ENCODE data around the gene SLC6A6.

SLC6A6 gene

GRCh38 chr3:14374444-14374883, 27.9 kb upstream of the SLC6A6 start:
- H3K27me3 ChIP-seq (replicated peaks; ENCODE audit: control insufficient read depth, insufficient read depth, low read length), result no peaks in the 10 kb centered on the region; the same call in 1 of the 2 replicates
- H3K36me3 ChIP-seq (ENCODE audit: control insufficient read depth, insufficient read depth, low read length), result no peaks in the 10 kb centered on the region
- TF ChIP-seq, protein P1, sequence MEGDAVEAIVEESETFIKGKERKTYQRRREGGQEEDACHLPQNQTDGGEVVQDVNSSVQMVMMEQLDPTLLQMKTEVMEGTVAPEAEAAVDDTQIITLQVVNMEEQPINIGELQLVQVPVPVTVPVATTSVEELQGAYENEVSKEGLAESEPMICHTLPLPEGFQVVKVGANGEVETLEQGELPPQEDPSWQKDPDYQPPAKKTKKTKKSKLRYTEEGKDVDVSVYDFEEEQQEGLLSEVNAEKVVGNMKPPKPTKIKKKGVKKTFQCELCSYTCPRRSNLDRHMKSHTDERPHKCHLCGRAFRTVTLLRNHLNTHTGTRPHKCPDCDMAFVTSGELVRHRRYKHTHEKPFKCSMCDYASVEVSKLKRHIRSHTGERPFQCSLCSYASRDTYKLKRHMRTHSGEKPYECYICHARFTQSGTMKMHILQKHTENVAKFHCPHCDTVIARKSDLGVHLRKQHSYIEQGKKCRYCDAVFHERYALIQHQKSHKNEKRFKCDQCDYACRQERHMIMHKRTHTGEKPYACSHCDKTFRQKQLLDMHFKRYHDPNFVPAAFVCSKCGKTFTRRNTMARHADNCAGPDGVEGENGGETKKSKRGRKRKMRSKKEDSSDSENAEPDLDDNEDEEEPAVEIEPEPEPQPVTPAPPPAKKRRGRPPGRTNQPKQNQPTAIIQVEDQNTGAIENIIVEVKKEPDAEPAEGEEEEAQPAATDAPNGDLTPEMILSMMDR (IDR thresholded peaks at IDR 0.05; ENCODE audit: insufficient read depth, low read length, poor library complexity, severe bottlenecking), result no peak
- DNase-seq (ENCODE audit: extremely low read depth, insufficient read length), result no peak
- H3K4me3 ChIP-seq (replicated peaks; ENCODE audit: low read depth, low read length), result no peak overlapping the region

DNA sequence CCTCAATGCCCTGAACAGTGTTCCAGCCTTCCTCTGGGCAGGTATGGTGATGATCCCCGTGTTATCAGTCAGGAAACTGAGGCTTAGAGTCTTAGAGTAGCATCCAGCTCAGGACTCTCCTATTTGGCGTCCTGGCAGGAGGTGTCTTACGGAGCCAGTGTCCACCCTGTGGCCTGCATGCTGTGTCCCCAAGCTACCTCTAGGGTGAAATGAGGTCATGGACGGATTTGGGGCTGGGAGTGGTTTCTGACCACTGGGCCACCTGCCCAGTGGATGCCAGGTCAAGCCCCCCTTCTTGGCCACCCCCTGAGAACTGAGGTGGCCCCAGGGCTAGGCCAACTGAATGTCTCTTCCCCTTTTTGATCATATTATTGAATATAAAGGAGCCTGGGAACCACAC, 27.2 kb upstream of the SLC6A6 start:
- DNase-seq (ENCODE audit: extremely low read depth, insufficient read length), result no peak
- H3K27me3 ChIP-seq (replicated peaks; ENCODE audit: control insufficient read depth, insufficient read depth, low read length), result no peaks in the 10 kb centered on the region; the same call in 1 of the 2 replicates
- no peaks in the 10 kb centered on the region for H3K36me3 ChIP-seq (ENCODE audit: control insufficient read depth, insufficient read depth, low read length)
- TF ChIP-seq, protein P1 (IDR thresholded peaks at IDR 0.05; ENCODE audit: insufficient read depth, low read length, poor library complexity, severe bottlenecking), result no peak
- H3K4me3 ChIP-seq (replicated peaks; ENCODE audit: low read depth, low read length), result no peak overlapping the region

GRCh38 chr3:14376348-14377043, 25.9 kb upstream of the SLC6A6 start:
- no peaks in the 10 kb centered on the region for H3K27me3 ChIP-seq (replicated peaks; ENCODE audit: control insufficient read depth, insufficient read depth, low read length)
- H3K36me3 ChIP-seq (ENCODE audit: control insufficient read depth, insufficient read depth, low read length), result no peaks in the 10 kb centered on the region
- TF ChIP-seq, protein P1 (IDR thresholded peaks at IDR 0.05; ENCODE audit: insufficient read depth, low read length, poor library complexity, severe bottlenecking), result no peak
- DNase-seq (ENCODE audit: extremely low read depth, insufficient read length), result no peak
- no peak overlapping the region for H3K4me3 ChIP-seq (replicated peaks; ENCODE audit: low read depth, low read length)

GRCh38 chr3:14377044-14377837, 25.2 kb upstream of the SLC6A6 start:
- TF ChIP-seq, protein P1 (IDR thresholded peaks at IDR 0.05; ENCODE audit: insufficient read depth, low read length, poor library complexity, severe bottlenecking), result no peak
- Histone ChIP-seq H3K27me3 (replicated peaks; ENCODE audit: control insufficient read depth, insufficient read depth, low read length) (no peaks in the 10 kb centered on the region), H3K36me3 (ENCODE audit: control insufficient read depth, insufficient read depth, low read length) (no peaks in the 10 kb centered on the region), H3K4me3 (replicated peaks; ENCODE audit: low read depth, low read length) (no peak overlapping the region)
- no peak for DNase-seq (ENCODE audit: extremely low read depth, insufficient read length)

DNA sequence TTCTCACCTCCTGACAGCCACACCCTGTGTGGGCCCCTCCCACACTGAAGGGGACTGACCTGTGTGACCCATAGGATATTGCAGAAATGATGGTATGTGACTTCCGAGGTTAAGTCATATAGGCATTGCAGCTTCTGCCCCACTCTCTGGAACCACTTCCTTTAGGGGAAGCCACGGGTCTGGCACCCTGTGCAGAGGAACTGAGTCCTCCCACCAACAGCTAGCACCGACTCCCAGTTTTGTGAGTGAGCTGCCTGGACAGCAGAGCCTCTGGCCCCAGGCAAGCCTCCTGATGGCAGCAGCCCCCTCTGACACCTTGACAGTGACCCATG, 24.6 kb upstream of the SLC6A6 start:
- no peak for DNase-seq (ENCODE audit: extremely low read depth, insufficient read length)
- TF ChIP-seq, protein P1 (IDR thresholded peaks at IDR 0.05; ENCODE audit: insufficient read depth, low read length, poor library complexity, severe bottlenecking), result no peak
- Histone ChIP-seq H3K4me3 (replicated peaks; ENCODE audit: low read depth, low read length) (no peak overlapping the region), H3K27me3 (replicated peaks; ENCODE audit: control insufficient read depth, insufficient read depth, low read length) (no peaks in the 10 kb centered on the region), H3K36me3 (ENCODE audit: control insufficient read depth, insufficient read depth, low read length) (no peaks in the 10 kb centered on the region)

Data from GM06990 (cell line).